Measurements from ENCODE around the gene PSMF1.

PSMF1 gene

DNA sequence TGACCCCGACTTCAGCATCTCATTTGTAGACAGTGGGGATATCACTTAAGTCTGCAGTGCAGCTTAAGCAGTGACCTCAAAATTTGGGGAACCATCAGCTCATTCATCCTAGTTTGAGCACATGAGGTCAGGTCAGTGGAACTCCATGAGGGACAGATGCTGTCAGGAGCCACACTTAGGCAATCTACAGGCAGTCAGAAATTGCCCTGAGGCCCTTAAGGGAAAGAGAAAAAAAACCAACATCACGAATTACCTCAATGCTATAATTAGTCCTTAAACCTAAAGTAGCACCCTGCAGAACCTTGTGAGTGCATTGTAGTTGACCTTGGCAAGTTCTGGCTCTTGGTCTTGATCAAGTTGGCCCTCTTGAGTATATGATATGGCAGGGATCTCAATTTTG lies 45.3 kb downstream of the PSMF1 start:
- no peak for DNase-seq (ENCODE audit: low read depth in 2 of 2)

DNA sequence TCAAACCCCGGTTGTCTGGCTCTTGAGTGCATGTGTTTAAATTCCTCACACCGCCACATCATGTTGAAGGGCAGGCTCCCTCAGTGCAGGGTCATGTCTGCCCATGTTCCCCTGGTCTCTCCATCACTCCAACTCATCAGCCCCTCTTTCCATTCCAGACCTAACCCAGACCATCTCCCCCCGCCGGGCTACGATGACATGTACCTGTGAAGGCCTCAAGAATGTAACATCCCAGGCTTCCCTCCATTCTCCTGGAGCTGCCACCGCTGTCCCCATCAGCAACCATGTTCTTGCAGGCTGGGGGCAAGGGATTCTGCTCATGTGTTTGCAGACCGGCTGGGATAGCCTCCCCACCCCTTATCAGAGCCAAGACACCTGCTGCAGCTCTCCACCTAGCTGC lies 46.5 kb downstream of the PSMF1 start:
- DNase-seq (ENCODE audit: low read depth in 2 of 2) = no peak

DNA sequence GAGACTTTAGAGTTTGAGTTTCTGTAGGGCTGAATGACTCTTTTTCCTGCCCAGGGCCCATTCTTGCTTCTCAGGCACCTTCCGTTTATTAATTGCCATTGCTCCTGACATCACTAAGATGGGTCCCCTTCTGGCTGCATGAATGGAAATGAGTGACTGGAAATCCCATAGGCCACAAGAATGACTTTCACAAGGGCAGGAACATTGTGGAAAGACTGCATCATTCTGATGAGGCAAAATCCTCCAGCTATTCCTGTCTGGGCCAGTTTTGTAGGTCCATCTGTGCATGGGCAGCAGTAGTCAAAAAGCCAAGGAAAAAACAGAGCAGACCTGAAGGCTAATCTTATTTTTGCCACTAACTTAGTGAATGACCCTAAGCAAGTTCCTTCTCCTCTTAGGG lies 47.1 kb downstream of the PSMF1 start:
- DNase-seq (ENCODE audit: low read depth in 2 of 2) = no peak

DNA sequence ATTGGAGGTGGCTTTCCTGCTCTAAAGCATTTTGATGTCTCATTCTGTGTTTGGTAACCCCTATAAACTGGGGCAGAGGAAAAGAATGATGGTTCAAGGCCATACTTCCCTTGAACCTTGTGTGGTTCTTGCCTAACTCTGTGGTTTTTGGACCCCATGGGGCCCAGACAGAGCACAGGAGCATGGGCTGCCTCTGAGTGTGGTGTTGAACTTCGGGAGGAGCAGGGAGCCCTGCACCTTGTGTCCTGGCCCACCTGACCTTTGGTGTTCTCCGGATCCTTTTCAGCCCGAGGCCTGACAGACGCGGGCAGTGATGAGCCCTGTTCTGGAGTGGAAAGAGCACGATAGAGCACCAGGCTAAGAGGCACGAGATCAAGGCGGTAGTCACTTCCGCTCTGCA lies 47.5 kb downstream of the PSMF1 start:
- no peak for DNase-seq (ENCODE audit: low read depth in 2 of 2)

DNA sequence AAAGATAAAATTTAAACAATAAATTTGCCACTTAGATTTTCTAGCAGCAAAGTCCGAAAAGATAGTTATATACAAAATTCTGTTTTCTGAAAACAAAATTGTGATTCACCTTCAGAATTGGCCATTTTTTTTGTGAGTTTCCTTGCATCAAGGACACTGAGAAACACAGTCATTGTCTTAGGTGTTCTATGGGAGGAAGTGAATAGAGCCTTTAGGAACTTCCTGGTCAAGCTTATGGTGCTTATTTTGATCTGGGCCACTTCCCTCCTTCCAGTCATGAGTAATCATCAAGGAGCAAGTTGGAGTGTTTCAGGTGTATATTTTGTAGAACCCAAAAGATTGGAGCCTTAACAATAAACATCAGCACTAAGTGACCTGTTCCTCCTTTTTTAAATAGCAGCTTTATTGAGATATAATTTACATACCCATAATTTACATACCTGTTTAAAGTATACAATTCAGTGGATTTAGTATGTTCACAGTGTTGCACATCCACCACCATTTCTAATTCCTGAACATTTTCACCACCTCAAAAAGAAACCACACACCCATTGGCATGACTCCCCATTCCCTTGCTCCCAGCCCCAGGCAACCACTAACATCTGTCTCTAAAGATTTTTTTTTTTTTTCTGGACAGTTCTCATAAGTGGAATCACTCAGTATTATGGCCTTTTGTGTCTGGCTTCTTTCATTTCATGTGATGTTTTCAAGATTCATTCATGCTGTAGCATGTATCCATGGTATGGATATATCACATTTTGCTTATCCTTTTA lies 48.7 kb downstream of the PSMF1 start:
- DNase-seq (ENCODE audit: low read depth in 2 of 2) = no peak

DNA sequence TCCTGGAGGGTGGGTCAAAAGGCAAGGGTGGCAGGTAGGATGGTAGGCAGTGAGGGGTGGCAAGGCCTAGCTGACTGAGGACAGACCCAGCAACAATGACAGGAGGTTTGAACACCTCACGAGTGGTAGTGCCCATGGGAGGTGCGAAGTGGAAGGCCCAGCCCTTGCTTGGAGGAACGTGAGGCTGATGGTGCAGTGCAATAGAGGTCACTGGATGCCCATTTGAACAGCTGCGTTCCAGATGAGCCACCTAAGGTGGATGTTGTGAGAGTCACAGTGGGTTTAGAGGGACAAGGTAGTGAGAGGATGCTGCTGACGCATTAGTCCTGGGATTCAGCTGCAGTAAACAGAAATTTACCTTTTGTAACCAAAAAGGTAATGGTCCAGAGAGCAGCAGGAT lies 50.8 kb downstream of the PSMF1 start:
- no peak for DNase-seq (ENCODE audit: low read depth in 2 of 2)

DNA sequence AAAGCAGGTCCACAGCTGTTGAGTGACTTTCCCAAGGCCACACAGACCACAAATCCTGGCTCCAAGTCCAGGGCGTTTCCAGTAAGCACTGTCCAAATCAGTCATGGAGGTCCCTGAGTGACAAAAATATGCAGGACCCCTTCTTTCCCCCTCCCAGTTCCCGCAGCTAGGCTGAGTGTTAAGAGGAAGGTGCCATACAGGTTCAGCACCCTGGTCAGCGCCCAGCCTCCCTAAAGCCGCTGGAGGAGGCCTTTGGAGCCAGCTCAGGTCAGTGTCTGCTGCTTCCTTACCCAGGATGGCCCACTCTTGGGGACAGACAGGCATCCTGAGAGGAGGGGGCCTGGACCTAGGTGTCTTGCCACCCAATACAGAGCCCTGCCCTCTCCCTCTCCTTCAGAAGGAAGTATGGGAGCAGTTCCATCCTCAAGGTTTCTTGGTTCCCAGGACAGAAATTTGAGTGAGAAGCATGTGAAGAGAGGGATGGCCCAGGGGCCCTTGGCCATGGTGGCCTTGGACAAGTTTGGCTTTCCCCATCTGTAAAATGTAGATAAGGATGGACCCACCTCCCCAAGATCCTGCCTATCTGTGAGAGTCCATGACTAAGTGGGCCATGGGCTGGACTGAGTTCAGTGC lies 53.2 kb downstream of the PSMF1 start:
- no peak for DNase-seq (ENCODE audit: low read depth in 2 of 2)

DNA sequence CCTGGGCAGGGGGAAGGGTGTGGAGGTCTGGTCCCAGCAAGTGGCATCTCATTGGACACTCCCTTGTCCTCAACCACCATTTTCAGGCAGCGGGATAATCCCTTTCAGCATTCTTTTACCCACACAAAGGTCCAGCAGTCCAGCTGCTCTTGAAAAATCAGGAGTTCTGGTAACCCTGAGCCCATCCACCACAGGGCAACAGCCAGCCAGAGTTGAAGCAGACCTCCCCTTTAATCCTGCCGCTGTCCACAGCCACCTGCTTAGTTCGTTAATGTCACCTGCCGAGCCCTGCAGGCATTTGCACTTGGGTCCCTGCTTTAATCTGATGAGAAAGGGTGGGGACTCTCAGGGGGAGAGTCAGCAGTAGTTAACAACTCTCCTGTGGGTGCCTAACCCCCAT lies 55.3 kb downstream of the PSMF1 start:
- DNase-seq (ENCODE audit: low read depth in 2 of 2) = no peak

DNA sequence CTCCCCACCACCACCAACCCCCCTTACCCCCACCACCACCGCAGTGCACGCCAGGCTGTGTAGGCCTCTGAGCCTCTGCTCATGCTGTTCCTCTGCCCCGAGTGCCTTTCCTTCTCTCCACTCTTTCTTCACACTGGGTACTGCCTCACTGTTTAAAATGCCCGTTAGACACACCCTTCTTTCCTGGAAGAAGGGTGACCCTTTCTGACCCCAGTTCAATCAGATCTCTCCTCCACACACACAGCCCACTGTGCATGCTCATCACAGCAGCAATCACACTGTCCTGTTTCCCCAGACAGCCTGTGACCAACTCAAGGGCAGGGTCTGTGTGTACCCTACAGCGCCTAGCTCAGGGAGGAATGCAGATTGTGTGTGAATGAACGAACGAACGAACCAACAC lies 56.4 kb downstream of the PSMF1 start:
- DNase-seq (ENCODE audit: low read depth in 2 of 2) = no peak

DNA sequence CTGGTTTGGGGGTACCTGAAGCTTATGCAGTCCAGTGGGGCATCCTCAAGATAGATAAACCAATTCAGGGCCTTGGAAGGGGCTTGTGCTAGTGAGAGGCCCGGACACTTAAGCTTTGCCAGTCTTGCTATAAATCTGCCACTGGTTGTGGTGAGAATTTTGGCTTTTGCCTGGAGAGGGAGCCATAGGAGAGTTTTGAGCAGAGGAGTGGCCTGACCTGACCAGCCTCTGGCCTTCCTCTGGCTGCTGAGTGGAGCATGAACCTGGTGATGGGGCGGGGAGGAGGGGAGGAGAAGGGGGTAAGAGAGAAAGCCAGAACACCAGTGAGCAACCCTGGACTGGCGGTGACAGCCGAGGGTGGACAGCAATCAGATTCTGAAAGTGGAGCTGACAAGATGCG lies 59.3 kb downstream of the PSMF1 start:
- no peak for DNase-seq (ENCODE audit: low read depth in 2 of 2)

DNA sequence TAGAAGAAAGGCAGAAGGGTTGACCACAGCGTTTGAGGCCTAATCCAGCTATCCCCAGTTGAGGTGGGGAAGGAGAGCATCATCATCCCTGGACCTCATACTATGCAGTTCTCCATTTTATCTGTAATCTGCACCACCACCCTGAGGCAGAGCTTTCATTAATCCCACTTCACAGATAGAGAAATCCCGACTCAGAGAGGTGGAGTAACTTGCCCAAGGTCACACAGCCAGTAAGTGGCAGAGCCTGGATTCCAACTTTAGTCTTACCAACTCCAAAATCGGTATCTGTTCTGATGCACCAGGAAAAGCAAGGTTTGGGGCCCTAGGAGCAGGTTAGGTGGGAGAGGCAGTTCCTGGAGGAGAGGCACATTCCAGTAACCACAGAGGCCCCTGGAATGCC lies 59.7 kb downstream of the PSMF1 start:
- DNase-seq (ENCODE audit: low read depth in 2 of 2) = no peak

DNA sequence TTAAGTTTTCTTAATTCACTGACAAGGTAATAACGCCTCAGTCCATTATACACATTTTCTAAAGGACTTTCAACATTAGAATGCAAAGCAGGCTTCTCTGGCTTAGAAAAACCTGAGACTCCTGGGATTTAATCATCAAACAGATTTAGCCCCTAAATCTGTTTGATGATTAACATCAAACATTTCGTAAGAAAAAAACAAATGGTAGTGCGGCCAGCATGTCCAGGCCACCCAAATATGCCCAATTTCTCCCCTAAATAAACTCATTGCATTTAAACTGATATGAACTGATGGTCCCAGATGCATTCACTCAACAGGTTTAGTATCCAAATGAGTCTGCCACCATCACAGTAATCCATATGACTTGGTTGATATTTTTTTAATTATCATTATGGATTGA lies 60.2 kb downstream of the PSMF1 start:
- no peak for DNase-seq (ENCODE audit: low read depth in 2 of 2)

DNA sequence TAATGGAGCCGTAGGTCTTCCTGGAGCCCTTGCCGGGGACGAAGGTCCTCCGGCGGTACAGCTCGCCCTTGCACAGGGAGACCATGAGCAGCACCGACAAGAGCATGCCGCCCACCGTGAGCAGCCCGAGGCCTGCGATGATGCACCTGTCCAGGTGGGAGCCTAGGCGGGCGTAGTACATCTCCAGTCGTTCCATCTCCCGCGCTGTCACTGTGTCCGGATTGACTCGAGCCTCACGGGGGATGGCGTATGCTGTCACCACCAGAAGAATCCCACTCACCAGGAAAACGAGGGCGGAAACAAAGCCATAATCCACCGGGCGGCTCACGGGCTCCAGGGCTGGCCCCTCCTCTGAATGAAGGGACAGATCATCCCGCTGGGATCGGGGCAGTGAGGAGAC lies 62.5 kb downstream of the PSMF1 start:
- DNase-seq (ENCODE audit: low read depth in 2 of 2) = no peak

DNA sequence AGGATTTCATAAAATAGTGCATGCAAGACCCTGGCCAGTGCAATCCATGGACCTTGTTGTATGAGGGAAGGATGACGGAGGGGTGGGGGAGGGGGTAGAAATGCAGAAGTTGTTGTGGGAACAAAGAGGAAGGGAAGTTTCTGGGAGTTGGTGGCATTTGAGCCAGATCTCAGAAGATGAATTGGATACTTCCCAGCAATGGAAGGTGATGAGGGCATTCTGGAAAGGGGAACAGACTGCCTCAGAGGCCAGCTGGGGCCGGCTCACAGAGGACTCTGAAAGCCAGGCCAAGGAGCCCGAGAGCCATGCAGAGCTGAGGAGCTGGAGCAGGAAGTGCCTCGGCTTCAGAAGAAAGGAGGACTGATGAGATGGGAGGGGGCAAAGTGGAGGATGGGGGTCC lies 63.7 kb downstream of the PSMF1 start:
- DNase-seq (ENCODE audit: low read depth in 2 of 2) = no peak

DNA sequence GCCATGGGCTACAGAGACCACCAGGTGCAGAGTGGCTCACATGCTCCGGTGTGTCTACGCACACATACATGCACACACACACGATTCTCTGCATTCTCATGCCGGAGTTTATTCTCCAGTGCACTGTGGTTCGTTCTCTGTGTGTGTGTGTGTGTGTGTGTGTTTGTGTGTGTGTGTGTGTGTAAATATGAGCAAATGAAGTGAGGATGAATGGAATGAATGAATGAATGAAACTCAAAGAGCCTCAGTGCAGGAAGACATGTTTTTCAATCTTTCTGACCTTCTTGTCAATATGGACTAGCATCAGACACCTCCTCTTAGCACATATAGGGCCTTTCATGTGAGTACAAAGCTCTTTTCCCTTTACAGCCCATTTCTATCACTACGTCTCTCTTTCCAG lies 64.8 kb downstream of the PSMF1 start:
- no peak for DNase-seq (ENCODE audit: low read depth in 2 of 2)

DNA sequence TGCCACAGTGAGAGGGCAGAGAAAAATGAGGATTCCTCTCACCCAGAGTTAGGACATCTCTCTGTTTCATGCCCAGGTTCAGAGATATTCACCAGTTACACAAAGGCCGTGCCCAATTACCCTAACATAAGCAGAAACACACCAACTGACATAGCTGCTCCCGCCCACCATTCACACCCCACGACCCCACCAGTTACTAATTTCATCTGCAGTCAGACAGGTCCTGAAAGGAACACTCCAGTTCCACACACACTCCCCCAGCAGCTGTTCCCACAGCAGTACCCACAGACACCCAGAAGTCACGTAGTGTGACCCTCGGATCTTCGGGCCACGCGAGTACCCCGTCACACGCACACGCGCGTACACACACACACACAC lies 65.8 kb downstream of the PSMF1 start:
- DNase-seq (ENCODE audit: low read depth in 2 of 2) = no peak

DNA sequence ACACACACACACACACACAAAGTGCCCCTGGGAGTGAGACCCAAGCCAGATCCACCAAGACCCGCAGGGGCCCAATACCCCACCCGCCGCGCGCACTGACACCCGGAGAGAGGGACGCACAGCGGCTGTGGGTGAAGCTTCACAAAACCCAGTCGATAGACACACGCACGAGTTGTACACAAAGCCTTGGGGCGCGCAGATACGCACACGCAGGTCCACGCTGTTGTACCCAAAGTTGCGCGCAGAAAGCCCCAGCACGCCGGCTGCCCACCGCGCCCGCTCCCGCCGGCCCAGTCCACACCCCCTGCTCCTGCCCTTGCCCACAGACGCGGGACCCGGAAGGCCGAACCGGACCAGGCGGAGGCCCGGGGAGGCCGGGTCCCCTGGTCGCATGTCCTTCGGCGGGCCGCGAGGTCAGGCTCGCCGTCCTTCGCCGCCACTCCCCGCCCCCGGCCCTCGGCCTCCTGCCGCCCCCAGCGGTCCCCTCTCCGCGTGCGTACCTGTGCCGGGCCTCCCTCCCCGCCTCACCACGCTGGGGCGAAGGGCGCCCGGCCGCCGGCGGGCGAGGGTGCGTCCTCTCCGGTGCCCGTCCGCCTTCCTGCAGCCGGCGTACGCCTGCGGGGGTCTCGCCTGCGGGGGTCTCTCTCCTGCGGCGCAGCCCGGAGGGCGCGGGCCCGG lies 66.4 kb downstream of the PSMF1 start, which contains the start of gene TMEM74B:
Gene TMEM74B, minus strand, starts transcription at position 344 of the 678 bp plus-strand sequence. CDS start 1,180 bp downstream, outside the sequence.
- no peak for DNase-seq (ENCODE audit: low read depth in 2 of 2)

DNA sequence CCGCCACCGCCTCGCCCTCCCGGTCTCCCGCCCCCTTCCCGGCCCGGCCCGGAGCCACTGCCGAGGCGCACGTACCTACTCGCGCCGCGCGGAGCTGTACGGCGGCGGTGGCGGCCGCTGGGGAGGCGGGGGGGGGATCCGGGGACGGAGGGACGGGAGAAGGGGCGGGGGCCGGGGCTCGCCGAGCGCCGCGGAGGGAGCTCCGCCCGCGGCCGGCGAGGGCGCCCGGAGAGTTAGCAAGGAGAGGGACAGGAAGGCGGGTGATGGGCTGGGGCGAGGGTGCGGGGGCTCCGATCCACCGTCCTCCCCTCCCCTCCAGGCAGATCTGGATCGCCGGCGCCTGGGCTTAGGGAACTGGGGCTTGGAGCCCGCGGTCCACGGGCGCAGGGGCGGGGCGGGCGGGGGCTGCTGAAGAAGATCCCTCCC lies 66.9 kb downstream of the PSMF1 start:
- DNase-seq (ENCODE audit: low read depth in 2 of 2) = no peak

DNA sequence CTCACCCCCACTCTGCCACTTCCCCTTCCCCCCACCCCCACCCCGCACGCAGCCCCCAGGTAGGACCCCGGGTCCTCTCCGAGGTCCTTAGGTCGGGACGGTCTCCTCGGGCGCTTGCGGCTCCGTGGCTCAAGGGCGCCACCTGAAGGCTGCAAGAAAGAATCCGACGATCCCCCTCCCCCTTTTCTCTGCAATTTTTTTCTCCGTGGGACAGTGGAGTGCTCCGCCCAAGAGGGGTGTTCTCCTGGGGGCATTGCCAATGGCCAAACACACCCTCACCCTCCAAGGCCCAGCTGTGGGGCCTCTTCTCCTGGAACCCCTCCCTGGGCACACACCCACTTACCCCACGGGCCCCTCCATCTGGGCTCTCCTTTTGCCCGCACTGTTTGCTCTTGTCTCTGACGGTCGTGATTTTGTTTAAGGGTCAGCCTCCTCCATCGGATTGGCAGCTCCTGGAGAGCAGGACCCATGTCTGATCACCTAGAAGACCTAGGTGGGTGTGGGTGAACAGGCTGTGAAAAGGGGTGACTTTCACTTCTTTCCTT lies 67.5 kb downstream of the PSMF1 start:
- peak in 1 of 2 donors; percentile 4 for DNase-seq (ENCODE audit: low read depth in 2 of 2)

DNA sequence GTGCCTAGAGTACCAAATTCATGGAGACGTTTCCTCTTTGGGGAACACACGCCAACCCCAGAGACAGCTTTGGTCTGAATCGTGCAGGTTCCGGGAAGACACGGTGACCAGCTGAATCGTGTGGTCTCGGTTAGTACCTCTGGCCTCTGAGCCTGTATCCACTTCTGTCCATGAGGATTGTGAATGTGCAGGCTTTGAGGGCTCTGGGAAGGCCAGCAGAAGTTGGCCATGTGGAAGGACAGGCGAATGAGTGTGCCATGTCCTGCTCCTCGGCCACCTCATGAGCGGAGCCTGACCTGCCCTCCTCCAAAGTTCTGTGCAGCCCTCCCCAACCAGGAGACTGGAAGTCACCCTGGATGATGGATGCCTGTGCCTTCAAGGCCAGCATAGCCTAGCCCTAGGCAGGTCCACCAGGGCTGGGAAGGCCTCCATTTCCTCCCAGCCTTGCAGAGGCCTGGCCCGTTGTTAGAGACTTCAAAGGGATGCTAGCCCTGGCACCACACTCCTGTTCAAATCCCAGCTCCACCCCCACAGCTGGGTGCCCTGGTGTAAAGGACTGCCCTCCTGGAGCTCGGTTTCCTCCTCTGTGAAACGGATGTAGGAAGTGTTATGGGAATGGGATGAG lies 68.1 kb downstream of the PSMF1 start:
- no peak for DNase-seq (ENCODE audit: low read depth in 2 of 2)

DNA sequence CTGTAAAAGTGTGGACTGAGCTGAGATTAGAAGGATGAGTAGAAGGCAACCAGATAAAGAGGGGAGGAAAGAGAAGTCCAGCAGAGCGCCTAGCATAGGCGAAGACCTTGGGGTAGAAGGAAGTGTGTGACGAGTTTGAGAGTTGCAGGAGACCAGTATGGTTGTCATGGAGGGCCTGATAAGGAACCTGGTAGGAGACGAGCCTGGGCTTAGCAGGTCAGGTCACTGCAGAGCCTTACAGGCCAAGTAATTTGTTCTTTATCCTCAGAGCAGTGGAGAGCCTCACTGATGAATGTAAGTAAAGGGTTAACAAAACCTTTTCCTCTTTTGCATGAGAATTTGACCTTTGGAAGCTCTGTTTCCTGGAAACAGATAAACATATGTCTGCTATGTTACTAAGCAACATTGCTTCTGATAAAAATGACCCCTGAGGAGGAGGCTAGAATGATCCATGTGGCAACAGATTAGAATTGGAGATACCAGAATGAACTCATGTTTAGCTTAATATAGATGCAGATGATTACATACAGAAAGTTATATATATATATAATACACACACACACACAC lies 69.3 kb downstream of the PSMF1 start:
- DNase-seq (ENCODE audit: low read depth in 2 of 2) = no peak

DNA sequence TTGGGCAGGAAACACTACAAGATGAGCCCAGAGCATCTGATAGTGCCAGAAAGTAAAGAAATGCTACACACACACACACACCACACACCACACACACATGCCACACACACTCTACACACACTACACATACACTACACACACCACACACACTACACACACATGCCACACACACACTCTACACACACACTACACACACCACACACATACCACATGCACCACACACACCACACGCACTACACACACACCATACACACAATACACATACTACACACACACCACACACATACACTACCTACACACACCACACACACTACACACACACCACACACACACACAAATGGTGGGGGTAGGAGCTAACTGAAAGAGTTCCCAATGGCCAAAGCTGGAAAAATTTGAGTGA lies 69.9 kb downstream of the PSMF1 start:
- no peak for DNase-seq (ENCODE audit: low read depth in 2 of 2)

Data from stimulated activated CD8-positive, alpha-beta memory T cell treated with anti-CD3 and anti-CD28 coated beads, Interleukin-7, amount 100 ng/mL, for 1 hour (primary cell).